Retinal pigment epithelial cell (primary cell): ENCODE measurements around the gene CTU2.
A peak's percentile ranks its signal among the peaks of the same experiment; 100 is the strongest.

ENCODE experiments used
- DNase-seq: peaks from one replicate; pipeline ENCODE4 v3.0.0-alpha.2; 2010; ENCODE audit warnings: low read depth
- H3K4me3 ChIP-seq: 2 replicates; pipeline ENCODE4 v1.5.1; 2011; ENCODE audit warnings: mild to moderate bottlenecking, low read length, control low read depth, moderate library complexity
- TF ChIP-seq, protein P1 (sequence below): conservative IDR thresholded peaks from 2 replicates; pipeline ENCODE4 v1.5.1; 2011; ENCODE audit warnings: low read depth, low read length, control low read depth, inconsistent platforms

The CTU2 gene

DNA sequence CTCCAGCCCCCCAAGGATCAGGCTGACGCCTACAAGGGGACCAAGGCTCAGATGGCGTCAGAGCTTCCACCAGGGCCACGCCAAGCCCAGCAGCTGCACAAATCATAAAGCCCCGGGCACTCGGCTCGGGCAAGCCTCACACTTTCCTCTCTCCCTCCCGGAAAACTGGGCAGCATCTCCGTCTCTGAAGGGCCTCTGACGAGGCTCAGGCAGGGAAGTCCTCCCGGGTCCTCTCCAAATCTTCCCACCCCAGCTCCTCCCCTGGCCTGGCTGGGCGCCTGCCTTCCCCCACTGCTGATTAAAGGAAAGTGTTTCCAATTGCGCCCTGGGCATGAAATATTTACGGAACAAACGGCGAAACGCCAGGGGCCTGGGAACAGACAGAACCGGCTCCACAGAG is 40.2 kb downstream of the CTU2 start:
- TF ChIP-seq, protein P1, sequence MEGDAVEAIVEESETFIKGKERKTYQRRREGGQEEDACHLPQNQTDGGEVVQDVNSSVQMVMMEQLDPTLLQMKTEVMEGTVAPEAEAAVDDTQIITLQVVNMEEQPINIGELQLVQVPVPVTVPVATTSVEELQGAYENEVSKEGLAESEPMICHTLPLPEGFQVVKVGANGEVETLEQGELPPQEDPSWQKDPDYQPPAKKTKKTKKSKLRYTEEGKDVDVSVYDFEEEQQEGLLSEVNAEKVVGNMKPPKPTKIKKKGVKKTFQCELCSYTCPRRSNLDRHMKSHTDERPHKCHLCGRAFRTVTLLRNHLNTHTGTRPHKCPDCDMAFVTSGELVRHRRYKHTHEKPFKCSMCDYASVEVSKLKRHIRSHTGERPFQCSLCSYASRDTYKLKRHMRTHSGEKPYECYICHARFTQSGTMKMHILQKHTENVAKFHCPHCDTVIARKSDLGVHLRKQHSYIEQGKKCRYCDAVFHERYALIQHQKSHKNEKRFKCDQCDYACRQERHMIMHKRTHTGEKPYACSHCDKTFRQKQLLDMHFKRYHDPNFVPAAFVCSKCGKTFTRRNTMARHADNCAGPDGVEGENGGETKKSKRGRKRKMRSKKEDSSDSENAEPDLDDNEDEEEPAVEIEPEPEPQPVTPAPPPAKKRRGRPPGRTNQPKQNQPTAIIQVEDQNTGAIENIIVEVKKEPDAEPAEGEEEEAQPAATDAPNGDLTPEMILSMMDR: no peak
- no peak overlapping the region for H3K4me3 ChIP-seq
- no peak for DNase-seq

DNA sequence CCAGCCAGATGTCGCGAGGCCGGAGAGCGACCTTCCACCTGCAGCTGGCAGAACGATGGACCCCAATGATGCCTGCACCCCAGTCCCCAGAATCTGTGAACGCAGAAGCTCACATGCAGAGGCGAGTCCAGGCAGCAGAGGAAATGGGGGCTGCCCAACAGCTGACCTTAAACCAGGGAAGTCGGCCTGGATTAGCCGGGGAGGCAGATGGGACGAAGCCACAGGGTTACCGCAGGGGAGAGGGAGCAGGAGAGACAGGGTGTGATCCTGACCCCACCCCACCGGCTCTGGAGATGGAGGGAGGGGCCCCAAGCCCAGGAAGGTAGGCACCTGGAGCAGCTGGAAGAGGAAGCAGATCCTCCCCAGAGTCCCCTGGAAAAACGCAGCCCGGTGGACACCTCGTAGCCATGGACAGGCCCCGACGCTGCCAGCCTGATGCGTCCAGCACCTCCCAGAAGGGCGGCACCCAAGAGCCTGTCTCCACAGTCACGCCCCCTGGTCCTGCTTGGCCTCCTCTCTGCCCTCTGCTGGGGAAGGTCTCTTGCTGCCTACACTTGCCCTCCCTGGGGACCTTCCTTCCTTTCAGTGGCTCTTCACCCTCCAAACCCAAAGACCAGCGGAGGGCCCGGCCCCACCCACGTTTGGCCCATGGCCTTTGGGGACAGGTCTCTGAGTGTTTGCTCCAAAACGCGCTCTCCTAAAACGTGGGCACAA is 41.4 kb downstream of the CTU2 start:
- no peak for DNase-seq
- no peak overlapping the region for H3K4me3 ChIP-seq
- TF ChIP-seq, protein P1: peak; percentile 26

DNA sequence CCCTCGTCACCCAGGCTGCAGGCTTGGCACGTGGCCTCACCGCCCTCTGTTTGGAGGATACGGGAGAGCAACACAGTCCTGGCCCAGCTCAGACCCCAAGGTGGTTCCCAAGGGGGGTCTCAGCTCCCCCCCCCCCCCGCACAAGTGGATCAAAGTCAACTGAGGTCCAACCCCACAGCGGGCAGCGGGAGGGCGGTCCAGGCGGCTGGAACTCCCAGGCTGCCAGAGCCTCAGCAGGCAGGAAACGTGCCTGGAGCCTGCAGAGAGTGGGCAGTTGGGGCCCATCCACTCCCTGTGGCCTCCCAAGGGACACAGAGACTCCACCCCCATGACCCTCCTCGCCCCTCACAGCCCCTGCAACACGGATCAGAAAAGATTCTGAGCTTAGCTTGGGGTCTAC is 42.1 kb downstream of the CTU2 start:
- no peak for DNase-seq
- TF ChIP-seq, protein P1: no peak
- H3K4me3 ChIP-seq: no peak overlapping the region

DNA sequence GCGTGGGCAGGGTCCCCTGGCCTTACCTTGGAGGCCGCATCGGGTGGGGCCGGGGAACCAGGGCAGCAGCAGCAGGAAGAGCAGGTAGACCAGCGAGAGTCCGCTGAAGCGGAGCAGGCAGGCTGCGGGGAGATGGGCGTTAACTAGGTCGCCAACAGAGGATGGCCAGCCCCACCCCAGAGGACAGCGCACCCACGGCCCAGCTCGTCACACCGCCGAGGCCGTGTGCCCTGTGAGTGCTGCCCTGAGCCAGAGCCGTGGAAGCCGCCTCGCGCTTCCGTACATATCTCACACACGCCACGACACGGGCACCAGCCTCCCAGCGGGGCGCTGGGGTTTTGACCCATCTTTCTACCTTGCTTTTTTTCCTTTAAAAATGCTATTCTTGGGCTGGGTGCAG is 43.1 kb downstream of the CTU2 start:
- no peak overlapping the region for H3K4me3 ChIP-seq
- TF ChIP-seq, protein P1: no peak
- no peak for DNase-seq

DNA sequence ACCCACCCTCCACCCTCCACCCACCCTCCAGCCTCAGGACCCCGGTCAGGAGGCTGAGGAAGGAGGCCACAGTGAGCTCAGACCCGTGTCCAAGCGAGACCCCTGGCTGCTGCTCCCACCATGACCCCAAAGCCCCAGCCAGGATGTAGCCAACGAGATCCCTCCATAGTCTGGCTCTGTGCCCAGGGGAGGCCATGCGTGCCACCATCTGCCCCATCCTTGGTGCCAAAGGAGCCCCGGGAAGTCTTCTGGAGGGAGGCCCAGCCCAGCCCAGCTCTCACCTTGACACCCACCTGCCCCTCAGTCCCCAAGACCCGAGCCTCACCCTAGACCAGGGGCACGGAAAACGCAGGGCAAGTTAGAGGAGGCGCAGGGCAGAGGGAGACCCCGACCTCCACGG is 44.6 kb downstream of the CTU2 start:
- no peak overlapping the region for H3K4me3 ChIP-seq
- no peak for DNase-seq
- TF ChIP-seq, protein P1: no peak

DNA sequence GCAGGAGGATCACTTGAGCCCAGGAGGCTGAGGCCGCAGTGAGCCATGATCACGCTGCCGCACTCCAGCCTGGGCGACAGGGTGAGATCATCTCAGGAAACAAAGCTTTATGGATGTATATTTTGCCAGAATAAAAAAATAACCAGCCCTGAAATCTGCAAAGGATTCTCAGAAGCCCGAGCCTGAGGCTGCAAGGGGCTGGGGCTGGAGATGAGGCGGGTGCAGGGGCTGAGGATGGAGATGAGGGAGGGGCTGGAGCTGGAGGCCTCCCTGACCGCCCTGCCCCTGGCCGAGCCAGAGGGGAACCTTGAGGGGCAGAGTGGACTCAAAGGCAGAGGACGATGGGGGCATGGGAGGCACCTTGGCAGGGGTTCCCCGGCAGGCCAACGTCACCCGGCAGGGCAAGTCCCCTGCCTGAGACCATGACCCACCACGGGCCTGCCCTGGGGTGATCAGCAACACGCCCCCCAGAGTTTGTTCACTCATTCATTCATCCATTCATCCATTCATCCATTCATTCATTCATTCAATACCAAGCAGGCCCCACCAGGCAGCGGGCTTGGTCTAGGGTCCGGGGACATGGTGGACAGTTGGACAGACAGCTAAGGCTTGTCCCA is 46.2 kb downstream of the CTU2 start:
- DNase-seq: no peak
- H3K4me3 ChIP-seq: no peak overlapping the region
- TF ChIP-seq, protein P1: no peak

DNA sequence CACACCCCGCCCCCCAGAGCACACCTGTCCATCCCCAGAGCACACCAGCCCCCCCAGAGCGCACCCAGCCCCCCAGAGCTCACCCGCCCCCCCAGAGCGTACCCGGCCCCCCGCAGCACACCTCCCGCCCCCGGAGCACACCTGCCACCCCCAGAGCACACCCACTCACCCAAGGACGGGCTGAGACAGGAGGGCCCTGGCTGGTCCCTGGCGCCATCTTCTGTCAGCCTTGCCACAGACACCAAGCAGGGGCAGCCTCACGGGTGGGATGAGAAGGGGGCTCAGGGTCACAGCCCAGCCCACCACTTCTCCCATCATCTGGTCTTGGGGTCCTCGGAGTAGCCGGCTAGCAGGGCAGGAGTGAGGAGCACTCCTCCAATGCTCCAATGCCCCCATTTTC is 46.9 kb downstream of the CTU2 start:
- H3K4me3 ChIP-seq: no peak overlapping the region
- no peak for DNase-seq
- TF ChIP-seq, protein P1: no peak
